Liver (tissue), 9 donors: ENCODE measurements around the gene SYCN. TPM values are rescaled to one million over a fixed set of nuclear protein-coding genes. Genes with fewer than 3 reads are reported as not detected.

Experiments
- DNase-seq: peaks from one replicate; pipeline ENCODE4 v3.0.0-alpha.2; 2017; ENCODE audit warnings: low spot score
- H3K27ac ChIP-seq, 2 donors: one replicate each; pipeline ENCODE4 v1.7.0; 2013; ENCODE audit warnings: inconsistent platforms in 2 of 2, low read length in 2 of 2, control low read depth in 1 of 2, low read depth in 1 of 2, mild to moderate bottlenecking in 1 of 2
- H3K27me3 ChIP-seq, 4 donors: one replicate each; pipeline versions ENCODE4 v1.6.1 to v1.7.0; 2013; ENCODE audit warnings: low read length in 3 of 4, inconsistent platforms in 1 of 4, mild to moderate bottlenecking in 1 of 4, moderate library complexity in 1 of 4; ENCODE audit not compliant: control insufficient read depth in 4 of 4, insufficient read depth in 4 of 4
- H3K36me3 ChIP-seq, 4 donors: one replicate each; pipeline versions ENCODE4 v1.6.1 to v1.7.0; 2013; ENCODE audit warnings: low read length in 3 of 4, mild to moderate bottlenecking in 3 of 4, low read depth in 1 of 4, moderate library complexity in 1 of 4; ENCODE audit not compliant: control insufficient read depth in 4 of 4, insufficient read depth in 3 of 4
- H3K4me1 ChIP-seq, 4 donors: one replicate each; pipeline versions ENCODE4 v1.6.1 to v1.7.0; 2013; ENCODE audit warnings: low read length in 3 of 4, mild to moderate bottlenecking in 3 of 4, moderate library complexity in 1 of 4; ENCODE audit not compliant: control insufficient read depth in 4 of 4, insufficient read depth in 4 of 4
- H3K4me3 ChIP-seq, 3 donors: one replicate each; pipeline versions ENCODE4 v1.6.1 to v1.7.0; 2013; ENCODE audit warnings: low read length in 3 of 3, control low read depth in 1 of 3, low read depth in 1 of 3, mild to moderate bottlenecking in 1 of 3
- H3K9ac ChIP-seq, 2 donors: one replicate each; pipeline ENCODE4 v1.7.0; 2013; ENCODE audit warnings: low read length in 2 of 2, mild to moderate bottlenecking in 2 of 2, moderate library complexity in 2 of 2, control low read depth in 1 of 2, low read depth in 1 of 2
- H3K9me3 ChIP-seq, 4 donors: one replicate each; pipeline versions ENCODE4 v1.6.1 to v1.7.0; 2013; ENCODE audit warnings: low read length in 3 of 4; ENCODE audit not compliant: control insufficient read depth in 4 of 4
- HNF4A ChIP-seq, 2 donors: conservative IDR thresholded peaks; 2 replicates each; pipeline ENCODE4 v1.6.1; 2016; ENCODE audit warnings: antibody characterized with exemption in 2 of 2, mild to moderate bottlenecking in 2 of 2
- JUND ChIP-seq, 2 donors: IDR thresholded peaks; 2 replicates each; pipeline ENCODE4 v1.6.1; 2016; ENCODE audit warnings: antibody characterized with exemption in 2 of 2
- NR2F2 ChIP-seq: IDR thresholded peaks from 2 replicates; pipeline ENCODE4 v1.6.1; 2016; ENCODE audit warnings: antibody characterized with exemption
- RXRA ChIP-seq, 2 donors: IDR thresholded peaks; 2 replicates each; pipeline ENCODE4 v1.6.1; 2017 to 2018; ENCODE audit warnings: antibody characterized with exemption in 2 of 2, mild to moderate bottlenecking in 1 of 2
- TAF1 ChIP-seq: conservative IDR thresholded peaks from 2 replicates; pipeline ENCODE4 v1.6.1; 2016; ENCODE audit warnings: antibody characterized with exemption, mild to moderate bottlenecking
- YY1 ChIP-seq: IDR thresholded peaks from 2 replicates; pipeline ENCODE4 v1.6.1; 2016; ENCODE audit warnings: antibody characterized with exemption, mild to moderate bottlenecking
- WGBS: extraction: QIAGEN DNeasy Blood & Tissue Kit; methylation state at CpG from one replicate; pipeline ENCODE4 v1.1.7; 2013; 5-methylcytosine and 5-hydroxymethylcytosine counted together
- polyA plus RNA-seq, 2 donors: library from polyadenylated mRNA; stranded (reverse) in 1 of 2; unstranded in 1 of 2; fragments of 200-250 nt in 1 of 2; fragments of >200 nt in 1 of 2; fragmentation: Nextera tagmentation in 1 of 2; extraction: Ambion mirVana in 1 of 2; gene quantifications; one replicate each; pipeline versions ENCODE4 v1.2.1 to v1.2.3, GENCODE V29; 2013 to 2015
- total RNA-seq, 2 donors: library from RNA; depleted of rRNA; stranded (reverse); fragments of >200 nt; gene quantifications; one replicate each; pipeline ENCODE4 v1.2.3, GENCODE V29; 2014
- TF ChIP-seq, protein P1 (sequence below): fragments of 150-350 bp; IDR thresholded peaks from 2 replicates; pipeline ENCODE4 v1.5.1; 2017; ENCODE audit warnings: improper control_type of control experiment, low read depth, low read length; ENCODE audit not compliant: missing input control
- TF ChIP-seq, protein P2 (sequence below): IDR thresholded peaks from 2 replicates; pipeline ENCODE4 v1.6.1; 2016; ENCODE audit warnings: antibody characterized with exemption, mild to moderate bottlenecking
- TF ChIP-seq, protein P3 (sequence below): IDR thresholded peaks from 2 replicates; pipeline ENCODE4 v1.6.1; 2016; ENCODE audit warnings: antibody characterized with exemption
- TF ChIP-seq, protein P4 (sequence below): IDR thresholded peaks from 2 replicates; pipeline ENCODE4 v1.6.1; 2016; ENCODE audit warnings: antibody characterized with exemption
- TF ChIP-seq, protein P5 (sequence below): IDR thresholded peaks from 2 replicates; pipeline ENCODE4 v1.6.1; 2016; ENCODE audit warnings: antibody characterized with exemption
- donor health status: healthy.
- donor health status: healthy.
- donor health status: healthy.
- donor health status: healthy.
- donor health status: healthy.

Gene SYCN
- total and polyA plus RNA-seq, 4 donors = not detected

DNA sequence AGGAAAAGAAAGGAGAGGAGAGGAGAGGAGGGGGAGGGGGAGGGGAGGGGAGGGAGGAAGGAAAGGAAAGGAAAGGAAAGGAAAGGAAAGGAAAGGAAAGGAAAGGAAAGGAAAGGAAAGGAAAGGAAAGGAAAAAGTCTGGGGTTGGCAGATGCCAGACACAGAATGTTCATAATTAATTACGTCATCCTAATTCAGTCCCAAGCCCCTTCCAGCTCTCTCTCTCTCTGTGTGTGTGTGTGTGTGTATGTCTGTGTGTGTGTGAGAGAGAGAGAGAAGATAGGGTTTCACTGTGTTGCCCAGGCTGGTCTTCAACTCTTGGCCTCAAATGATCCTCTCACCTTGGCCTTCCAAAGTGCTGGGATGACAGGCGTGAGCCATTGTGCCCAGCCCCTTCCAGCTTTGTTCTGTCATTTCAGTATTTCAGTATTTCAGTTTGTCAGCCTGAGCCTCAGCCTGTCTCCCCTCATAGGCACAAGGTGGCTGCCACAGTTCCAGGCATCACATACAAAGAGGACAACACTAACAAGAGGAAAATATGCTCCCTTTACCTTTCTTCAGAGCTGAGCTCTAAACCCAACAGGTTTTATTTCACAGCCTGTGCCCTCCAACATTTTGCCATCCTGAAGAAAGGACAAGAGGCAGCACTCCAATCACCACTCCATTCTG, 26.2 kb upstream of the SYCN start:
- H3K4me3 ChIP-seq = no peak overlapping the region
- 82% methylated on average over 2 of the region's 2 CpGs for WGBS
- no peaks in the 10 kb centered on the region for H3K4me1 ChIP-seq
- TF ChIP-seq JUND (IDR thresholded peaks at IDR 0.05) (no peak), RXRA (IDR thresholded peaks at IDR 0.05) (no peak), TAF1 (no peak), HNF4A (conservative IDR thresholded peaks at IDR 0.05) (no peak), NR2F2 (no peak), YY1 (no peak)
- TF ChIP-seq, protein P1, sequence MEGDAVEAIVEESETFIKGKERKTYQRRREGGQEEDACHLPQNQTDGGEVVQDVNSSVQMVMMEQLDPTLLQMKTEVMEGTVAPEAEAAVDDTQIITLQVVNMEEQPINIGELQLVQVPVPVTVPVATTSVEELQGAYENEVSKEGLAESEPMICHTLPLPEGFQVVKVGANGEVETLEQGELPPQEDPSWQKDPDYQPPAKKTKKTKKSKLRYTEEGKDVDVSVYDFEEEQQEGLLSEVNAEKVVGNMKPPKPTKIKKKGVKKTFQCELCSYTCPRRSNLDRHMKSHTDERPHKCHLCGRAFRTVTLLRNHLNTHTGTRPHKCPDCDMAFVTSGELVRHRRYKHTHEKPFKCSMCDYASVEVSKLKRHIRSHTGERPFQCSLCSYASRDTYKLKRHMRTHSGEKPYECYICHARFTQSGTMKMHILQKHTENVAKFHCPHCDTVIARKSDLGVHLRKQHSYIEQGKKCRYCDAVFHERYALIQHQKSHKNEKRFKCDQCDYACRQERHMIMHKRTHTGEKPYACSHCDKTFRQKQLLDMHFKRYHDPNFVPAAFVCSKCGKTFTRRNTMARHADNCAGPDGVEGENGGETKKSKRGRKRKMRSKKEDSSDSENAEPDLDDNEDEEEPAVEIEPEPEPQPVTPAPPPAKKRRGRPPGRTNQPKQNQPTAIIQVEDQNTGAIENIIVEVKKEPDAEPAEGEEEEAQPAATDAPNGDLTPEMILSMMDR = no peak
- TF ChIP-seq, protein P2, sequence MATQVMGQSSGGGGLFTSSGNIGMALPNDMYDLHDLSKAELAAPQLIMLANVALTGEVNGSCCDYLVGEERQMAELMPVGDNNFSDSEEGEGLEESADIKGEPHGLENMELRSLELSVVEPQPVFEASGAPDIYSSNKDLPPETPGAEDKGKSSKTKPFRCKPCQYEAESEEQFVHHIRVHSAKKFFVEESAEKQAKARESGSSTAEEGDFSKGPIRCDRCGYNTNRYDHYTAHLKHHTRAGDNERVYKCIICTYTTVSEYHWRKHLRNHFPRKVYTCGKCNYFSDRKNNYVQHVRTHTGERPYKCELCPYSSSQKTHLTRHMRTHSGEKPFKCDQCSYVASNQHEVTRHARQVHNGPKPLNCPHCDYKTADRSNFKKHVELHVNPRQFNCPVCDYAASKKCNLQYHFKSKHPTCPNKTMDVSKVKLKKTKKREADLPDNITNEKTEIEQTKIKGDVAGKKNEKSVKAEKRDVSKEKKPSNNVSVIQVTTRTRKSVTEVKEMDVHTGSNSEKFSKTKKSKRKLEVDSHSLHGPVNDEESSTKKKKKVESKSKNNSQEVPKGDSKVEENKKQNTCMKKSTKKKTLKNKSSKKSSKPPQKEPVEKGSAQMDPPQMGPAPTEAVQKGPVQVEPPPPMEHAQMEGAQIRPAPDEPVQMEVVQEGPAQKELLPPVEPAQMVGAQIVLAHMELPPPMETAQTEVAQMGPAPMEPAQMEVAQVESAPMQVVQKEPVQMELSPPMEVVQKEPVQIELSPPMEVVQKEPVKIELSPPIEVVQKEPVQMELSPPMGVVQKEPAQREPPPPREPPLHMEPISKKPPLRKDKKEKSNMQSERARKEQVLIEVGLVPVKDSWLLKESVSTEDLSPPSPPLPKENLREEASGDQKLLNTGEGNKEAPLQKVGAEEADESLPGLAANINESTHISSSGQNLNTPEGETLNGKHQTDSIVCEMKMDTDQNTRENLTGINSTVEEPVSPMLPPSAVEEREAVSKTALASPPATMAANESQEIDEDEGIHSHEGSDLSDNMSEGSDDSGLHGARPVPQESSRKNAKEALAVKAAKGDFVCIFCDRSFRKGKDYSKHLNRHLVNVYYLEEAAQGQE = no peak
- TF ChIP-seq, protein P3, sequence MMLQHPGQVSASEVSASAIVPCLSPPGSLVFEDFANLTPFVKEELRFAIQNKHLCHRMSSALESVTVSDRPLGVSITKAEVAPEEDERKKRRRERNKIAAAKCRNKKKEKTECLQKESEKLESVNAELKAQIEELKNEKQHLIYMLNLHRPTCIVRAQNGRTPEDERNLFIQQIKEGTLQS = no peak
- TF ChIP-seq, protein P4, sequence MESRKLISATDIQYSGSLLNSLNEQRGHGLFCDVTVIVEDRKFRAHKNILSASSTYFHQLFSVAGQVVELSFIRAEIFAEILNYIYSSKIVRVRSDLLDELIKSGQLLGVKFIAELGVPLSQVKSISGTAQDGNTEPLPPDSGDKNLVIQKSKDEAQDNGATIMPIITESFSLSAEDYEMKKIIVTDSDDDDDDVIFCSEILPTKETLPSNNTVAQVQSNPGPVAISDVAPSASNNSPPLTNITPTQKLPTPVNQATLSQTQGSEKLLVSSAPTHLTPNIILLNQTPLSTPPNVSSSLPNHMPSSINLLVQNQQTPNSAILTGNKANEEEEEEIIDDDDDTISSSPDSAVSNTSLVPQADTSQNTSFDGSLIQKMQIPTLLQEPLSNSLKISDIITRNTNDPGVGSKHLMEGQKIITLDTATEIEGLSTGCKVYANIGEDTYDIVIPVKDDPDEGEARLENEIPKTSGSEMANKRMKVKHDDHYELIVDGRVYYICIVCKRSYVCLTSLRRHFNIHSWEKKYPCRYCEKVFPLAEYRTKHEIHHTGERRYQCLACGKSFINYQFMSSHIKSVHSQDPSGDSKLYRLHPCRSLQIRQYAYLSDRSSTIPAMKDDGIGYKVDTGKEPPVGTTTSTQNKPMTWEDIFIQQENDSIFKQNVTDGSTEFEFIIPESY = no peak
- H3K27ac ChIP-seq = no peak overlapping the region
- no peaks in the 10 kb centered on the region for H3K9me3 ChIP-seq
- no peak overlapping the region for H3K9ac ChIP-seq
- no peak for DNase-seq
- H3K27me3 ChIP-seq = no peaks in the 10 kb centered on the region
- no peaks in the 10 kb centered on the region for H3K36me3 ChIP-seq

DNA sequence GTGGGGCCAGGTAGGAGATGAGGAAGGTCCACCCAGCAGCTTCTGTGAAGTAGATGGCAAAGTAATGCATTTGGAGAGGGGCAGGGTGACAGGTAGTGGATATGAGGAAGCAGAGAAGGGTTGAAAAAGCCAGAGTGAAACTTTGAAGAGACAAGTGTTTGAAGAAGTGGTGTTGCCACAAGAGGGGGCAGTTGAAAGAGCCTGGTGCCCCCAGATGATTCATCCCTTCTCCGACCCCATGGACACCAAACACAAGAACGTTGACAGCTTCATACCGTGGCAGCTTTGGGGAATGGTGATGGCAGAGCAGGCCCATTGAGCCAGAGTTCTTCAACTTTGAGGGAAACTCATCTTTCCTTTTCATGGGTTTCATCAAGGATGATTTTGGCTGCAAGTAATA, 20.8 kb upstream of the SYCN start:
- H3K4me3 ChIP-seq = no peak overlapping the region
- no peaks in the 10 kb centered on the region for H3K27me3 ChIP-seq
- H3K9ac ChIP-seq = no peak overlapping the region
- no peak for DNase-seq
- no peaks in the 10 kb centered on the region for H3K4me1 ChIP-seq
- H3K9me3 ChIP-seq = no peaks in the 10 kb centered on the region
- TF ChIP-seq HNF4A (conservative IDR thresholded peaks at IDR 0.05) (no peak), NR2F2 (no peak)
- TF ChIP-seq, protein P5, sequence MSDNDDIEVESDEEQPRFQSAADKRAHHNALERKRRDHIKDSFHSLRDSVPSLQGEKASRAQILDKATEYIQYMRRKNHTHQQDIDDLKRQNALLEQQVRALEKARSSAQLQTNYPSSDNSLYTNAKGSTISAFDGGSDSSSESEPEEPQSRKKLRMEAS = no peak
- no peaks in the 10 kb centered on the region for H3K36me3 ChIP-seq
- WGBS = 33% methylated on average over 3 of the region's 3 CpGs
- no peak overlapping the region for H3K27ac ChIP-seq
